ENCODE measurements around the gene TAS2R5. TPM values are rescaled to one million over a fixed set of nuclear protein-coding genes. Genes with fewer than 3 reads are reported as not detected.
"Not testable (repeated sequence)": the region's sequence is repeated elsewhere in the genome, so short reads cannot be mapped to it uniquely, and the experiment has no call there.

TAS2R5 gene
- total RNA-seq = 1 to 10 TPM in 7 of 8 experiments, under 1 TPM in 1; 0.21 to 2.4 (median 1.8) TPM

GRCh38 chr7:141789917-141790316 lies at the start of gene TAS2R5:
TAS2R5 (plus strand) TSS chr7:141790217; CDS start chr7:141790362, 145 bp downstream.
- Histone ChIP-seq H3K27ac (no peak within 1 kb of the TSS), H3K4me1 (replicated peaks in 1 of 2) (no peaks in the 10 kb centered on the region), H3K4me3 (no peak within 1 kb of the TSS)
- 0 to 95% (median 80%) methylated on average over 1 to 5 of the region's 5 CpGs; no CpG with 5 or more reads in 4 of the 10 experiments for WGBS, 10 experiments
- no peak for ATAC-seq (replicated peaks in 6 of 8)
- in situ Hi-C loops (cut with MboI; ENCODE audit: low pct_unique_long_range_greater_than_20kb in 2 of 9, low sequenced_read_pairs in 9 of 9, unreplicated experiment in 9 of 9) = no loop called here

GRCh38 chr7:141742229-141742628 lies 47.8 kb upstream of the TAS2R5 start:
- Histone ChIP-seq H3K4me1 (replicated peaks in 1 of 2) (peaks cover 6 to 11% of the 10 kb centered on the region in 2 donors), H3K27ac (no peak overlapping the region), H3K4me3 (no peak overlapping the region)
- in situ Hi-C loops (cut with MboI; ENCODE audit: low pct_unique_long_range_greater_than_20kb in 2 of 9, low sequenced_read_pairs in 9 of 9, unreplicated experiment in 9 of 9) = no loop called here
- no peak for ATAC-seq (replicated peaks in 6 of 8)
- 80 to 100% (median 100%) methylated on average over 1 of the region's 1 CpG; no CpG with 5 or more reads in 1 of the 10 experiments for WGBS, 10 experiments

GRCh38 chr7:141744131-141744530 lies 45.9 kb upstream of the TAS2R5 start:
- ATAC-seq (replicated peaks in 6 of 8) = no peak
- Histone ChIP-seq H3K4me1 (replicated peaks in 1 of 2) (peaks cover 5 to 9% of the 10 kb centered on the region in 2 donors), H3K27ac (no peak overlapping the region), H3K4me3 (no peak overlapping the region)
- 8 to 100% (median 86%) methylated on average over 1 to 2 of the region's 2 CpGs; no CpG with 5 or more reads in 1 of the 10 experiments for WGBS, 10 experiments
- in situ Hi-C loops (cut with MboI; ENCODE audit: low pct_unique_long_range_greater_than_20kb in 2 of 9, low sequenced_read_pairs in 9 of 9, unreplicated experiment in 9 of 9) = no loop called here

DNA sequence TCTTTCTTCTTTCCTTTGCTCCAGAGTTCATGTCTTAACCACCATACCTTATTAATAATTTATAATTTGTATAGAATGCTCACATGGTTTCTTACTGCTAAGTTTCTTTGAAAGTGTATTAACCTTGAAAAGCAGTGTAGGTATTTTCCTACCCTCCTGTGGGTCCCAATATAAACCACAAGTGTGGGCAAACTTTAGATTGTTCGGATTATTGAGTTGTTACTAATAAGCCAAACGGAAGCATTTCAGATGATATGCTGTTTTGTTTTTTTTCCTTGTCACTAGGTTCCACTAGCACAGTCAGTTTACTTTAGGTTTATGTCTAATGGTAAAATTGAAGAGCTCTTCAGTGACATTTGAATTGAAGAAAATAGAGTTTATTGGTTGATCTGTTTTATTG lies 41.6 kb upstream of the TAS2R5 start:
- ATAC-seq (replicated peaks in 6 of 8) = no peak
- WGBS, 10 experiments = 95 to 100% (median 100%) methylated on average over 2 of the region's 2 CpGs; no CpG with 5 or more reads in 1 of the 10 experiments
- H3K4me1 ChIP-seq (replicated peaks in 1 of 2) = no peaks in the 10 kb centered on the region
- in situ Hi-C loops (cut with MboI; ENCODE audit: low pct_unique_long_range_greater_than_20kb in 2 of 9, low sequenced_read_pairs in 9 of 9, unreplicated experiment in 9 of 9) = no loop called here
- no peak overlapping the region for H3K4me3 ChIP-seq
- no peak overlapping the region for H3K27ac ChIP-seq

GRCh38 chr7:141751904-141752303 lies 38.1 kb upstream of the TAS2R5 start:
- H3K4me3 ChIP-seq; H3K4me1 ChIP-seq (replicated peaks in 1 of 2); ATAC-seq (replicated peaks in 6 of 8); H3K27ac ChIP-seq; in situ Hi-C loops (cut with MboI; ENCODE audit: low pct_unique_long_range_greater_than_20kb in 2 of 9, low sequenced_read_pairs in 9 of 9, unreplicated experiment in 9 of 9): not testable (repeated sequence)
- 80 to 100% (median 96%) methylated on average over 1 to 9 of the region's 10 CpGs for WGBS, 10 experiments

- in situ Hi-C loops (cut with MboI; ENCODE audit: low pct_unique_long_range_greater_than_20kb in 2 of 9, low sequenced_read_pairs in 9 of 9, unreplicated experiment in 9 of 9) = no loop called here
- no peak for ATAC-seq (replicated peaks in 6 of 8)
- Histone ChIP-seq H3K27ac (no peak overlapping the region), H3K4me3 (no peak overlapping the region), H3K4me1 (replicated peaks in 1 of 2) (no peaks in the 10 kb centered on the region)
- WGBS, 10 experiments = 89 to 100% (median 96%) methylated on average over 1 to 12 of the region's 13 CpGs
Measured at GRCh38 chr7:141752634-141753033, 37.4 kb upstream of the TAS2R5 start.

- 80 to 100% (median 94%) methylated on average over 1 to 6 of the region's 6 CpGs; no CpG with 5 or more reads in 4 of the 10 experiments for WGBS, 10 experiments
- in situ Hi-C loops (cut with MboI; ENCODE audit: low pct_unique_long_range_greater_than_20kb in 2 of 9, low sequenced_read_pairs in 9 of 9, unreplicated experiment in 9 of 9) = no loop called here
- ATAC-seq (replicated peaks in 6 of 8) = peak in 2 of 8 experiments; percentile 17 to 30
- H3K4me1 ChIP-seq (replicated peaks in 1 of 2) = no peaks in the 10 kb centered on the region
- no peak overlapping the region for H3K4me3 ChIP-seq
- H3K27ac ChIP-seq = no peak overlapping the region
Measured at GRCh38 chr7:141754939-141755338, 35.1 kb upstream of the TAS2R5 start.

DNA sequence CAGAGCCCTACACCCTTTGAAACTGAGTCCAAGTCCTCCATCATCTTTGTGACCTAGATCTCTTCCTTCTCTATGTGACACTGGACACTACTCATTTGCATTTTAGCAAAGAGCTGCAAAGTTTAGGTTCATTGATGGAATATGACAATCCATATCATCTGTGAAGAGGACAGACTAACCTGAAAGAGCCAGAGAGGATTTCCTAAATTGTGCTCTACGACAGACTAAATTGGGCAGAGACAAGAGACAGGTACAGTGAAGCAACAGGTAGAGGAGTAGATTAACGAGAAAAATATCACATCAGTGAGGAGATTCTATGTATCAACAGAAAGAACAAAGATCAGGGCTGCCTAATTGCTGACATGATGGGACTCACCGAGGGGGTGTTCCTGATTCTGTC lies 26.2 kb upstream of the TAS2R5 start, which contains the start of gene TAS2R3:
Gene TAS2R3 (plus strand): TSS at position 301 of the 400 bp plus-strand sequence. CDS start 62 bp downstream, at position 363.
- Histone ChIP-seq H3K4me1 (replicated peaks in 1 of 2) (no peaks in the 10 kb centered on the region), H3K4me3 (no peak within 1 kb of the TSS), H3K27ac (no peak within 1 kb of the TSS)
- in situ Hi-C loops (cut with MboI; ENCODE audit: low pct_unique_long_range_greater_than_20kb in 2 of 9, low sequenced_read_pairs in 9 of 9, unreplicated experiment in 9 of 9) = no loop called here
- WGBS, 10 experiments = 69 to 100% (median 100%) methylated on average over 1 to 3 of the region's 3 CpGs; no CpG with 5 or more reads in 2 of the 10 experiments
- ATAC-seq (replicated peaks in 6 of 8) = no peak

DNA sequence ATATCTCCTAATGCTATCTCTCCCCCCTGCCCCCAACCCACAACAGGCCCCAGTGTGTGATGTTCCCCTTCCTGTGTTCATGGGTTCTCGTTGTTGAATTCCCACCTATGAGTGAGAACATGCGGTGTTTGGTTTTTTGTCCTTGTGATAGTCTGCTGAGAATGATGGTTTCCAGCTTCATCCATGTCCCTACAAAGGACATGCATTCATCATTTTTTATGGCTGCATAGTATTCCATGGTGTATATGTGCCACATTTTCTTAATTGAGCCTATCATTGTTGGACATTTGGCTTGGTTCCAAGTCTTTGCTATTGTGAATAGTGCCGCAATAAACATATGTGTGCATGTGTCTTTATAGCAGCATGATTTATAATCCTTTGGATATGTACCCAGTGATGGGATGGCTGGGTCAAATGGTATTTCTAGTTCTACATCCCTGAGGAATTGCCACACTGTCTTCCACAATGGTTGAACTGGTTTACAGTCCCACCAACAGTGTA lies 19.9 kb upstream of the TAS2R5 start:
- H3K4me3 ChIP-seq; H3K27ac ChIP-seq; ATAC-seq (replicated peaks in 6 of 8); in situ Hi-C loops (cut with MboI; ENCODE audit: low pct_unique_long_range_greater_than_20kb in 2 of 9, low sequenced_read_pairs in 9 of 9, unreplicated experiment in 9 of 9); H3K4me1 ChIP-seq (replicated peaks in 1 of 2): not testable (repeated sequence)
- 100% methylated on average over 1 to 2 of the region's 3 CpGs; no CpG with 5 or more reads in 7 of the 10 experiments for WGBS, 10 experiments

DNA sequence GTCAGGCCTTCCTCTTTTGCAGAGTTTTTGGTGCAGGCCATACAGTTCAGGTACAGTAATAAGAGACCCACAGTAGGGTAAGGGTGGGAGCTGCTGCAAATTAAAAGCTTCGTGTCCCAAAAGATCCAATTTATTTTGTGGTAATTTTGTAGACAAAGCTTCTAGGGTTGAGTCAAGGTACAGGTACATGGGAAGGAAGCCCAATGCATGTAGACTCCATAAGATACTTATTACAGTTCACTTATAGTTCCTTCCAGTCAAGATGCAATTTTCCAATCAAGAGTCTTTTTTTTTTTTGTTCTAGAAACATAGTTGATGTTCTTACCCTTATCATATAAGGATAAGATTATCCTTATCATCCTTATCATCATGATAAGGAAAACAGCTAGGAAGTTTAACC lies 13.6 kb upstream of the TAS2R5 start, which contains the start of gene TAS2R4:
Gene TAS2R4 (plus strand): TSS at position 301 of the 400 bp plus-strand sequence. CDS start 1,815 bp downstream, outside the sequence.
- H3K4me1 ChIP-seq (replicated peaks in 1 of 2) = no peaks in the 10 kb centered on the region
- in situ Hi-C loops (cut with MboI; ENCODE audit: low pct_unique_long_range_greater_than_20kb in 2 of 9, low sequenced_read_pairs in 9 of 9, unreplicated experiment in 9 of 9) = no loop called here
- no peak for ATAC-seq (replicated peaks in 6 of 8)
- WGBS, 10 experiments = 67 to 100% (median 100%) methylated on average over 1 of the region's 1 CpG; no CpG with 5 or more reads in 4 of the 10 experiments
- H3K4me3 ChIP-seq = no peak within 1 kb of the TSS
- H3K27ac ChIP-seq = no peak within 1 kb of the TSS

GRCh38 chr7:141785706-141786552 lies 4.1 kb upstream of the TAS2R5 start:
- H3K27ac ChIP-seq = no peak overlapping the region
- H3K4me3 ChIP-seq = no peak overlapping the region
- ATAC-seq (replicated peaks in 6 of 8) = peak in 5 of 8 experiments; percentile 49 to 79 (median 77)
- H3K4me1 ChIP-seq (replicated peaks in 1 of 2) = no peaks in the 10 kb centered on the region
- in situ Hi-C loops (cut with MboI; ENCODE audit: low pct_unique_long_range_greater_than_20kb in 2 of 9, low sequenced_read_pairs in 9 of 9, unreplicated experiment in 9 of 9) = no loop called here
- WGBS, 10 experiments = 43 to 100% (median 74%) methylated on average over 1 to 11 of the region's 13 CpGs; no CpG with 5 or more reads in 1 of the 10 experiments

- Histone ChIP-seq H3K27ac (no peak overlapping the region), H3K4me1 (replicated peaks in 1 of 2) (no peaks in the 10 kb centered on the region), H3K4me3 (no peak overlapping the region)
- ATAC-seq (replicated peaks in 6 of 8) = no peak
- in situ Hi-C loops (cut with MboI; ENCODE audit: low pct_unique_long_range_greater_than_20kb in 2 of 9, low sequenced_read_pairs in 9 of 9, unreplicated experiment in 9 of 9) = no loop called here
- 79 to 100% (median 92%) methylated on average over 1 to 2 of the region's 2 CpGs; no CpG with 5 or more reads in 2 of the 10 experiments for WGBS, 10 experiments
Measured at GRCh38 chr7:141788296-141788695, 1.7 kb upstream of the TAS2R5 start.

DNA sequence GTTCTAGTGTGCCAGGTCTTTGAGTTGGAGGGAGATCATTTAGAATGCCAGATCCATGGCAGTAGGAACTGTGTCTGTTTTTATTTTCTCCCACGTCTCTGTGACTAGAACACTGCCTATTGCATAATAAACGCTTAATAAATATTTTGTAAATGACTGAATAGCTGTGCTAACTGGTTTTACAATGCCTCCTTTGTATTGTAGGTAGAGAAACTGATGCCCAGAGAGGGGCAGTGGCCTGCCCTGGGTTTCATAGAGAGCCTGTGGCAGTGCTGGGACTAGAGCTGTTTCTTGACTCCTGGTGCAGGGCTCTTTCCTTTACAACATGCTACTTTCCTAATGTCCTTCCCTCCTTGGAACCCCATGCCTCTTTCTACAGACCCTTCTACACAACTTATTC lies 2.5 kb downstream of the TAS2R5 start:
- in situ Hi-C loops (cut with MboI; ENCODE audit: low pct_unique_long_range_greater_than_20kb in 2 of 9, low sequenced_read_pairs in 9 of 9, unreplicated experiment in 9 of 9) = no loop called here
- H3K4me1 ChIP-seq (replicated peaks in 1 of 2) = no peaks in the 10 kb centered on the region
- H3K27ac ChIP-seq = no peak overlapping the region
- H3K4me3 ChIP-seq = no peak overlapping the region
- no peak for ATAC-seq (replicated peaks in 6 of 8)
- whole genome bisulfite sequencing, 10 experiments = 71 to 100% (median 87%) methylated on average over 1 to 2 of the region's 2 CpGs; no CpG with 5 or more reads in 6 of the 10 experiments
